HEK293 (cell line): ENCODE results near the gene KPNA2.
"Not testable (repeated sequence)": the region's sequence is repeated elsewhere in the genome, so short reads cannot be mapped to it uniquely, and the experiment has no call there.

Experiments
- CTCF ChIA-PET: fragments of 350-600 bp; formaldehyde crosslinking; extraction: SDS; loops from one replicate; lab custom pipeline; 2021; ENCODE audit warnings: antibody characterized with exemption; lab: Yijun Ruan, JAX
- POLR2A ChIA-PET: fragments of 300-600 bp; formaldehyde crosslinking; extraction: SDS; loops from one replicate; lab custom pipeline; 2020; ENCODE audit warnings: antibody characterized with exemption, inconsistent platforms; lab: Yijun Ruan, JAX
- H3K27ac ChIP-seq: fragments of 200-500 bp; sonication (Bioruptor generic); 2 replicates; pipeline ENCODE4 v1.5.1; 2014; ENCODE audit warnings: low read depth, low read length, control low read depth, inconsistent platforms; ENCODE audit errors: extremely low read depth
- H3K36me3 ChIP-seq, 2 experiments: fragments of 200-500 bp in 1 of 2; sonication (Bioruptor generic) in 1 of 2; 1 replicate in 1 of 2; 2 replicates in 1 of 2; pipeline ENCODE4 v1.5.1; 2014 to 2017; ENCODE audit warnings: inconsistent platforms in 2 of 2, low read length in 2 of 2; ENCODE audit not compliant: control insufficient read depth in 2 of 2, insufficient read depth in 1 of 2
- H3K4me1 ChIP-seq: fragments of 200-500 bp; sonication (Bioruptor generic); 2 replicates; pipeline ENCODE4 v1.5.1; 2014; ENCODE audit warnings: mild to moderate bottlenecking, low read length, inconsistent platforms; ENCODE audit not compliant: control insufficient read depth, insufficient read depth
- H3K4me3 ChIP-seq: 2 replicates; pipeline ENCODE4 v1.5.1; 2011; ENCODE audit warnings: low read depth, mild to moderate bottlenecking, control low read depth, low read length, moderate library complexity
- H3K9me3 ChIP-seq: fragments of 200-500 bp; sonication (Bioruptor generic); 2 replicates; pipeline ENCODE4 v1.5.1; 2014; ENCODE audit warnings: low read depth, low read length, inconsistent platforms; ENCODE audit not compliant: control insufficient read depth, insufficient read depth
- BCL11B ChIP-seq: fragments of 450-650 bp; formaldehyde crosslinking; IDR thresholded peaks from 2 replicates; pipeline ENCODE4 v1.5.1; 2016; ENCODE audit warnings: low read depth, missing biosample characterization, missing genetic modification characterization
- EGR2 ChIP-seq: fragments of 450-650 bp; formaldehyde crosslinking; IDR thresholded peaks from 2 replicates; pipeline ENCODE4 v1.5.1; 2016; ENCODE audit warnings: low read depth, missing biosample characterization, missing genetic modification characterization
- PRDM10 ChIP-seq: fragments of 450-650 bp; formaldehyde crosslinking; IDR thresholded peaks from 2 replicates; pipeline ENCODE4 v1.5.1; 2016; ENCODE audit warnings: missing biosample characterization, missing genetic modification characterization
- SCRT2 ChIP-seq: fragments of 450-650 bp; formaldehyde crosslinking; IDR thresholded peaks from 2 replicates; pipeline ENCODE4 v1.5.1; 2016; ENCODE audit warnings: missing biosample characterization, missing genetic modification characterization
- YY2 ChIP-seq: fragments of 450-650 bp; formaldehyde crosslinking; IDR thresholded peaks from 2 replicates; pipeline ENCODE4 v1.5.1; 2016; ENCODE audit warnings: missing biosample characterization, missing genetic modification characterization
- ZBTB26 ChIP-seq: fragments of 450-650 bp; formaldehyde crosslinking; optimal IDR thresholded peaks from 2 replicates; pipeline ENCODE3; 2016; ENCODE audit warnings: missing biosample characterization, mild to moderate bottlenecking, missing genetic modification characterization
- ZBTB48 ChIP-seq: fragments of 450-650 bp; formaldehyde crosslinking; IDR thresholded peaks from 2 replicates; pipeline ENCODE4 v1.5.1; 2016; ENCODE audit warnings: missing biosample characterization, missing genetic modification characterization
- ZNF10 ChIP-seq: fragments of 450-650 bp; formaldehyde crosslinking; IDR thresholded peaks from 2 replicates; pipeline ENCODE4 v1.5.1; 2017; ENCODE audit warnings: missing biosample characterization, missing genetic modification characterization
- ZNF112 ChIP-seq: fragments of 450-650 bp; formaldehyde crosslinking; IDR thresholded peaks from 2 replicates; pipeline ENCODE4 v1.5.0; 2017; ENCODE audit warnings: missing biosample characterization, missing genetic modification characterization
- ZNF2 ChIP-seq: fragments of 450-650 bp; formaldehyde crosslinking; IDR thresholded peaks from 2 replicates; pipeline ENCODE4 v1.5.1; 2016; ENCODE audit warnings: missing biosample characterization, missing genetic modification characterization
- ZNF239 ChIP-seq: fragments of 450-650 bp; formaldehyde crosslinking; IDR thresholded peaks from 2 replicates; pipeline ENCODE4 v1.5.1; 2016; ENCODE audit warnings: missing biosample characterization, missing genetic modification characterization
- ZNF335 ChIP-seq: fragments of 450-650 bp; formaldehyde crosslinking; conservative IDR thresholded peaks from 2 replicates; pipeline ENCODE4 v1.5.1; 2016; ENCODE audit warnings: missing biosample characterization, missing genetic modification characterization
- ZNF366 ChIP-seq: fragments of 450-650 bp; formaldehyde crosslinking; conservative IDR thresholded peaks from 2 replicates; pipeline ENCODE4 v1.5.1; 2016; ENCODE audit warnings: missing biosample characterization, missing genetic modification characterization
- ZNF398 ChIP-seq: fragments of 450-650 bp; formaldehyde crosslinking; IDR thresholded peaks from 2 replicates; pipeline ENCODE4 v1.5.1; 2017; ENCODE audit warnings: missing biosample characterization, missing genetic modification characterization
- ZNF416 ChIP-seq: fragments of 450-650 bp; formaldehyde crosslinking; IDR thresholded peaks from 2 replicates; pipeline ENCODE4 v1.5.1; 2016; ENCODE audit warnings: missing biosample characterization, missing genetic modification characterization
- ZNF549 ChIP-seq: fragments of 450-650 bp; IDR thresholded peaks from 2 replicates; pipeline ENCODE4 v1.5.1; 2018; ENCODE audit warnings: missing biosample characterization, missing genetic modification characterization, mild to moderate bottlenecking, inconsistent platforms, moderate library complexity
- ZNF571 ChIP-seq: fragments of 450-650 bp; formaldehyde crosslinking; IDR thresholded peaks from 2 replicates; pipeline ENCODE4 v1.5.0; 2017; ENCODE audit warnings: missing biosample characterization, missing genetic modification characterization
- ZNF596 ChIP-seq: fragments of 450-650 bp; IDR thresholded peaks from 2 replicates; pipeline ENCODE4 v1.5.0; 2018; ENCODE audit warnings: missing biosample characterization, mild to moderate bottlenecking, missing genetic modification characterization, moderate library complexity
- ZNF645 ChIP-seq: fragments of 450-650 bp; formaldehyde crosslinking; IDR thresholded peaks from 2 replicates; pipeline ENCODE4; 2016; ENCODE audit warnings: missing biosample characterization, missing genetic modification characterization
- ZNF704 ChIP-seq: fragments of 450-650 bp; formaldehyde crosslinking; IDR thresholded peaks from 2 replicates; pipeline ENCODE4 v1.5.1; 2016; ENCODE audit warnings: missing biosample characterization, missing genetic modification characterization
- ZXDB ChIP-seq: fragments of 450-650 bp; formaldehyde crosslinking; IDR thresholded peaks from 2 replicates; pipeline ENCODE4 v1.5.1; 2016; ENCODE audit warnings: missing biosample characterization, missing genetic modification characterization

KPNA2 gene

GRCh38 chr17:68020409-68020756 is 15.2 kb upstream of the KPNA2 start (continued):
- TF ChIP-seq ZBTB26 (tag by site-specific recombination), result no peak
- TF ChIP-seq ZNF416 (tag by site-specific recombination), result no peak
- no peak; the same call in 1 of the 2 replicates for TF ChIP-seq ZNF366
- TF ChIP-seq ZXDB (tag by site-specific recombination), result no peak
- TF ChIP-seq ZNF112, result no peak
- peak; percentile 59 for TF ChIP-seq PRDM10 (tag by site-specific recombination)
- TF ChIP-seq ZNF2, result no peak
- no peak for TF ChIP-seq ZNF398 (tag by site-specific recombination)
- no peak for TF ChIP-seq ZNF571 (tag by site-specific recombination)
- TF ChIP-seq ZNF239 (tag by site-specific recombination), result no peak
- no peak for TF ChIP-seq EGR2 (tag by site-specific recombination)
- TF ChIP-seq YY2 (tag by site-specific recombination), result no peak
- TF ChIP-seq BCL11B, result no peak
- TF ChIP-seq ZBTB48 (tag by site-specific recombination), result peak; percentile 57; the same call in 1 of the 2 replicates
- TF ChIP-seq ZNF596 (tag by site-specific recombination), result no peak
- no peak for TF ChIP-seq ZNF10 (tag by site-specific recombination)
- TF ChIP-seq ZNF335 (tag by site-specific recombination), result peak; percentile 58
- TF ChIP-seq SCRT2 (tag by site-specific recombination), result peak; percentile 53
- no peak for TF ChIP-seq ZNF645 (tag by site-specific recombination)
- no peak for TF ChIP-seq ZNF549 (tag by site-specific recombination)
- no peak for TF ChIP-seq ZNF704

GRCh38 chr17:68020791-68021190 is 14.7 kb upstream of the KPNA2 start:
- ChIA-PET POLR2A (interaction anchor here (1.1 to 2.2 kb wide), 8 partner anchors 8 to 79 kb away, joined by 3 to 40 read pairs (median 8); partner anchors contain the start of genes C17orf58 and KPNA2), CTCF (interaction anchor here (0.6 to 1.5 kb wide), 3 partner anchors 9 to 17 kb away, joined by 3 to 6 read pairs (median 4); no protein-coding TSS in a partner anchor)
- not testable (repeated sequence) for H3K4me1 ChIP-seq, H3K4me3 ChIP-seq, H3K36me3 ChIP-seq, H3K9me3 ChIP-seq
- peak overlapping the region; percentile 80 for H3K27ac ChIP-seq
